OCI-LY1 (cell line): Measurements from ENCODE around the gene DLG1.

Source experiments
- EZH2 ChIP-seq: fragments of 200-600 bp; sonication (generic), shearing (Covaris generic); IDR thresholded peaks from 2 replicates; pipeline ENCODE4 v1.8.0; 2017; ENCODE audit warnings: borderline replicate concordance, mixed run types, mild to moderate bottlenecking, antibody characterized with exemption, low read length, moderate library complexity, mixed read lengths
- TF ChIP-seq, protein P1 (sequence below): fragments of 200-600 bp; sonication (generic), shearing (Covaris generic); IDR thresholded peaks from 2 replicates; pipeline ENCODE4 v1.5.1; 2017; ENCODE audit warnings: mild to moderate bottlenecking, antibody characterized with exemption, low read length, moderate library complexity, mixed read lengths

DNA sequence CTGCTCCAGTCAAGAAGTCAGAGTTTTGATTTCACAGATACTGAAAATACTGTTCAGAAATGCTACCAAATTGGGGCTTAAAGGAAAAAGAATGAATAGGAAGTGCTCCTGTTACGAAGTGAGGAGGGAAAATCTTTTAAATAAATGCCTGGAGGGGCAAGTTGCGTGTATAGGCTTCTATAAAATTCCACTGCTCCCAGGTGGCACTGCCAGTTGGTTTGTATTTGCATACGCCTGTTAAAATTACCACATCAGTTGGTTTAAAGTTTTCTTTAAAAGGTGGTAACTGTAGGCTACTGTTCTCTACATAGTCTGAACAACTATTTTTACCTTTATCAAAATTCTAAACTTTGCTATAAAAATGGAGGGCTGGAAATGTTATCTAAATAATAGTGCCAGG, 123.5 kb downstream of the DLG1 start:
- TF ChIP-seq, protein P1, sequence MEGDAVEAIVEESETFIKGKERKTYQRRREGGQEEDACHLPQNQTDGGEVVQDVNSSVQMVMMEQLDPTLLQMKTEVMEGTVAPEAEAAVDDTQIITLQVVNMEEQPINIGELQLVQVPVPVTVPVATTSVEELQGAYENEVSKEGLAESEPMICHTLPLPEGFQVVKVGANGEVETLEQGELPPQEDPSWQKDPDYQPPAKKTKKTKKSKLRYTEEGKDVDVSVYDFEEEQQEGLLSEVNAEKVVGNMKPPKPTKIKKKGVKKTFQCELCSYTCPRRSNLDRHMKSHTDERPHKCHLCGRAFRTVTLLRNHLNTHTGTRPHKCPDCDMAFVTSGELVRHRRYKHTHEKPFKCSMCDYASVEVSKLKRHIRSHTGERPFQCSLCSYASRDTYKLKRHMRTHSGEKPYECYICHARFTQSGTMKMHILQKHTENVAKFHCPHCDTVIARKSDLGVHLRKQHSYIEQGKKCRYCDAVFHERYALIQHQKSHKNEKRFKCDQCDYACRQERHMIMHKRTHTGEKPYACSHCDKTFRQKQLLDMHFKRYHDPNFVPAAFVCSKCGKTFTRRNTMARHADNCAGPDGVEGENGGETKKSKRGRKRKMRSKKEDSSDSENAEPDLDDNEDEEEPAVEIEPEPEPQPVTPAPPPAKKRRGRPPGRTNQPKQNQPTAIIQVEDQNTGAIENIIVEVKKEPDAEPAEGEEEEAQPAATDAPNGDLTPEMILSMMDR: no peak
- no peak for TF ChIP-seq EZH2
